HG02885 (cell line): ENCODE data around the gene TIMELESS.

ENCODE experiments used
- ATAC-seq: cut with Tn5 transposase; IDR thresholded peaks from one replicate; pipeline ENCODE4 v1.9.1; 2021; ENCODE audit warnings: mild to moderate bottlenecking; ENCODE audit not compliant: unreplicated experiment, poor library complexity

Gene TIMELESS

GRCh38 chr12:56366948-56367347, 82.3 kb downstream of the TIMELESS start:
- ATAC-seq, result no peak
